Keratinocyte (primary cell): ENCODE measurements around the gene ANOS1. TPM values are rescaled to one million over a fixed set of nuclear protein-coding genes. Genes with fewer than 3 reads are reported as not detected.

Experiments used
- DNase-seq: peaks from one replicate; pipeline ENCODE4 v3.0.0-alpha.2; 2011; ENCODE audit warnings: low read depth, missing footprints, low spot score
- FAIRE-seq: peaks from 2 replicates; lab custom pipeline; 2011; peaks lifted over from hg19 to GRCh38; lab: Jason Lieb, UNC
- H2AFZ ChIP-seq: 2 replicates; pipeline ENCODE4 v1.6.0; 2012; ENCODE audit warnings: low read length, control low read depth, inconsistent platforms; ENCODE audit not compliant: control insufficient read depth
- H3K27ac ChIP-seq: 2 replicates; pipeline ENCODE4 v1.5.1; 2011; ENCODE audit warnings: low read length; ENCODE audit not compliant: control insufficient read depth, insufficient read depth
- H3K27me3 ChIP-seq: 3 replicates; pipeline ENCODE4 v1.6.0; 2011; ENCODE audit warnings: low read length; ENCODE audit not compliant: control insufficient read depth, insufficient read depth; ENCODE audit errors: extremely low read depth
- H3K36me3 ChIP-seq, 2 experiments: 2 replicates in 1 of 2; 3 replicates in 1 of 2; pipeline ENCODE4 v1.5.1; 2011; ENCODE audit warnings: low read length in 2 of 2, mild to moderate bottlenecking in 1 of 2; ENCODE audit not compliant: control insufficient read depth in 2 of 2, insufficient read depth in 2 of 2; ENCODE audit errors: extremely low read depth in 1 of 2
- H3K4me1 ChIP-seq: 3 replicates; pipeline ENCODE4 v1.5.1; 2011; ENCODE audit warnings: low read length; ENCODE audit not compliant: control insufficient read depth, insufficient read depth; ENCODE audit errors: extremely low read depth
- H3K4me2 ChIP-seq: 3 replicates; pipeline ENCODE4 v1.6.0; 2011; ENCODE audit warnings: low read depth, low read length; ENCODE audit not compliant: control insufficient read depth, insufficient read depth; ENCODE audit errors: extremely low read depth
- H3K4me3 ChIP-seq, 3 experiments: fragments of 200-600 bp in 1 of 3; sonication (generic) in 1 of 3; 2 replicates in 2 of 3; 3 replicates in 1 of 3; pipeline ENCODE4 v1.5.1; 2011 to 2016; ENCODE audit warnings: low read length in 3 of 3, mild to moderate bottlenecking in 3 of 3, control low read depth in 2 of 3, inconsistent platforms in 1 of 3, low read depth in 1 of 3, mixed read lengths in 1 of 3, mixed run types in 1 of 3, moderate library complexity in 1 of 3; ENCODE audit not compliant: control insufficient read depth in 2 of 3, insufficient read depth in 2 of 3; ENCODE audit errors: extremely low read depth in 1 of 3
- H3K79me2 ChIP-seq: 2 replicates; pipeline ENCODE4 v1.6.0; 2012; ENCODE audit warnings: low read length; ENCODE audit not compliant: control insufficient read depth, insufficient read depth
- H3K9ac ChIP-seq: 3 replicates; pipeline ENCODE4 v1.6.0; 2011; ENCODE audit warnings: low read length; ENCODE audit not compliant: control insufficient read depth, insufficient read depth; ENCODE audit errors: extremely low read depth
- H3K9me1 ChIP-seq: 3 replicates; pipeline ENCODE4 v1.6.0; 2011; ENCODE audit warnings: low read length; ENCODE audit not compliant: control insufficient read depth, insufficient read depth; ENCODE audit errors: extremely low read depth
- H3K9me3 ChIP-seq: 2 replicates; pipeline ENCODE4 v1.5.1; 2012; ENCODE audit warnings: low read depth, low read length; ENCODE audit not compliant: control insufficient read depth
- H4K20me1 ChIP-seq: 3 replicates; pipeline ENCODE4 v1.6.0; 2011; ENCODE audit warnings: low read length; ENCODE audit not compliant: control insufficient read depth, insufficient read depth; ENCODE audit errors: extremely low read depth
- EZH2 ChIP-seq: IDR thresholded peaks from one replicate; pipeline ENCODE4 v1.6.1; 2012; ENCODE audit warnings: inconsistent platforms, mild to moderate bottlenecking, low read length, moderate library complexity
- dilution Hi-C: fragments of 300-500 bp; cut with MboI; formaldehyde crosslinking; loops from one replicate; pipeline ENCODE4 v1.7.0; 2020; ENCODE audit warnings: low sequenced_read_pairs; ENCODE audit not compliant: extremely low pct_ligation_motif_present
- polyA plus RNA-seq, 5 experiments: library from polyadenylated mRNA; depleted of rRNA in 3 of 5; stranded (reverse) in 3 of 5; stranded (forward) in 1 of 5; unstranded in 1 of 5; fragments of >200 nt; gene quantifications; 1 replicate in 1 of 5; 2 replicates in 3 of 5; 3 replicates in 1 of 5; pipeline versions ENCODE4 v1.2.1 to v1.2.3, GENCODE V29; 2011 to 2012; ENCODE audit warnings: missing spikeins in 2 of 5, low read depth in 1 of 5, low replicate concordance in 1 of 5
- TF ChIP-seq, protein P1 (sequence below), 3 experiments: IDR thresholded peaks in 1 of 3; conservative IDR thresholded peaks in 1 of 3; optimal IDR thresholded peaks in 1 of 3; 2 replicates in 2 of 3; 3 replicates in 1 of 3; pipeline versions ENCODE3 to v1.5.1; 2011; ENCODE audit warnings: low read length in 3 of 3, mild to moderate bottlenecking in 3 of 3, moderate library complexity in 2 of 3, control low read depth in 1 of 3, inconsistent platforms in 1 of 3; ENCODE audit not compliant: insufficient read depth in 2 of 3; ENCODE audit errors: extremely low read depth in 1 of 3

Gene ANOS1
- polyA plus RNA-seq, 1 donor (not counting 4 experiments of a cell fraction or from before 2014, with no cell fraction given) = 4.0 TPM

- no peak for DNase-seq
- no peak for FAIRE-seq
- Histone ChIP-seq H3K9me3 (no peaks in the 10 kb centered on the region), H3K4me2 (no peak overlapping the region), H3K79me2 (no peaks in the 10 kb centered on the region), H3K4me1 (no peaks in the 10 kb centered on the region), H3K27ac (no peak overlapping the region), H3K9me1 (no peaks in the 10 kb centered on the region), H4K20me1 (no peaks in the 10 kb centered on the region), H3K27me3 (no peaks in the 10 kb centered on the region), H3K36me3 (no peaks in the 10 kb centered on the region), H3K9ac (no peak overlapping the region), H3K4me3 (no peak overlapping the region), H2AFZ (no peak overlapping the region)
- dilution Hi-C loops = no loop called here
- TF ChIP-seq EZH2 = no peak
- TF ChIP-seq, protein P1, sequence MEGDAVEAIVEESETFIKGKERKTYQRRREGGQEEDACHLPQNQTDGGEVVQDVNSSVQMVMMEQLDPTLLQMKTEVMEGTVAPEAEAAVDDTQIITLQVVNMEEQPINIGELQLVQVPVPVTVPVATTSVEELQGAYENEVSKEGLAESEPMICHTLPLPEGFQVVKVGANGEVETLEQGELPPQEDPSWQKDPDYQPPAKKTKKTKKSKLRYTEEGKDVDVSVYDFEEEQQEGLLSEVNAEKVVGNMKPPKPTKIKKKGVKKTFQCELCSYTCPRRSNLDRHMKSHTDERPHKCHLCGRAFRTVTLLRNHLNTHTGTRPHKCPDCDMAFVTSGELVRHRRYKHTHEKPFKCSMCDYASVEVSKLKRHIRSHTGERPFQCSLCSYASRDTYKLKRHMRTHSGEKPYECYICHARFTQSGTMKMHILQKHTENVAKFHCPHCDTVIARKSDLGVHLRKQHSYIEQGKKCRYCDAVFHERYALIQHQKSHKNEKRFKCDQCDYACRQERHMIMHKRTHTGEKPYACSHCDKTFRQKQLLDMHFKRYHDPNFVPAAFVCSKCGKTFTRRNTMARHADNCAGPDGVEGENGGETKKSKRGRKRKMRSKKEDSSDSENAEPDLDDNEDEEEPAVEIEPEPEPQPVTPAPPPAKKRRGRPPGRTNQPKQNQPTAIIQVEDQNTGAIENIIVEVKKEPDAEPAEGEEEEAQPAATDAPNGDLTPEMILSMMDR (optimal IDR thresholded peaks at IDR 0.05 in 1 of 3, IDR thresholded peaks at IDR 0.05 in 1 of 3, conservative IDR thresholded peaks at IDR 0.05 in 1 of 3; ENCODE audit: extremely low read depth in 1 of 3, insufficient read depth in 2 of 3, low read length in 3 of 3) = no peak
These were observed 91.9 kb downstream of the ANOS1 start for GRCh38 chrX:8639949-8640475.

DNA sequence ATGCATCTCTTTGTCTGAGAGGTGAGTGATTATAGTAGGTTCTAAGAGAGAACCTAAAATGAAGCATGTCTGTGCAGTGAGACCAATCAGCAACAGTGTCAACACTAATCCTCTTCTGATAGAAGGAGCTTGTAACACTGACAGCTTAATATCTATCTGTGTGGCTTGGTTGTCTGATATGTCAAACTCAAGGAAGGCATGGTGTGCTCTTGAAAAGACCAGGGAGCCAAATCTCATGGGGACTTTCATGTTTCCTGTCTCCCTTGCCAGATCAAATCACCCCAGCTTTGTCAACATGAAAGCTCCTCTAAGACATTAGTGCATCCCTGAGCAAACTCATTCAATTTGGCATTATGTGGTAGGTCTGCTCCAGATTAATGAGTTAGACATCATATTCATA lies 95.4 kb downstream of the ANOS1 start:
- no peak for DNase-seq
- no peaks in the 10 kb centered on the region for H4K20me1 ChIP-seq
- no peak overlapping the region for H3K4me2 ChIP-seq
- H3K79me2 ChIP-seq = no peaks in the 10 kb centered on the region
- H3K36me3 ChIP-seq = no peaks in the 10 kb centered on the region
- no peak overlapping the region for H3K9ac ChIP-seq
- H3K27ac ChIP-seq = no peak overlapping the region
- no peak overlapping the region for H2AFZ ChIP-seq
- dilution Hi-C loops = no loop called here
- TF ChIP-seq EZH2 = no peak
- TF ChIP-seq, protein P1 (optimal IDR thresholded peaks at IDR 0.05 in 1 of 3, IDR thresholded peaks at IDR 0.05 in 1 of 3, conservative IDR thresholded peaks at IDR 0.05 in 1 of 3; ENCODE audit: extremely low read depth in 1 of 3, insufficient read depth in 2 of 3, low read length in 3 of 3) = no peak
- H3K4me3 ChIP-seq = no peak overlapping the region
- no peaks in the 10 kb centered on the region for H3K4me1 ChIP-seq
- H3K27me3 ChIP-seq = no peaks in the 10 kb centered on the region
- no peaks in the 10 kb centered on the region for H3K9me3 ChIP-seq
- H3K9me1 ChIP-seq = no peaks in the 10 kb centered on the region
- FAIRE-seq = no peak
